Peyer's patch (tissue), 4 donors: Measurements from ENCODE around the gene MAP4K1.

Experiments
- CTCF ChIP-seq, 6 experiments: fragments of 450-650 bp in 4 of 6; fragments of 200-600 bp in 2 of 6; sonication (generic) in 1 of 6; IDR thresholded peaks; one replicate each; pipeline ENCODE4 v1.5.1; 2017 to 2019; ENCODE audit warnings: antibody characterized with exemption in 6 of 6, mild to moderate bottlenecking in 3 of 6, moderate library complexity in 1 of 6
- POLR2A ChIP-seq, 2 donors: fragments of 450-650 bp; IDR thresholded peaks; one replicate each; pipeline ENCODE4 v1.5.1; 2017; ENCODE audit warnings: antibody characterized with exemption in 2 of 2, mild to moderate bottlenecking in 2 of 2, moderate library complexity in 2 of 2

- TF ChIP-seq CTCF (IDR thresholded peaks at IDR 0.05) = no peak
- no peak for TF ChIP-seq POLR2A (IDR thresholded peaks at IDR 0.05)
These were observed 56.1 kb downstream of the MAP4K1 start for GRCh38 chr19:38561658-38562057.
